Fibroblast of the aortic adventitia (primary cell): Measurements from ENCODE around the gene SEMA4D. TPM values are rescaled to one million over a fixed set of nuclear protein-coding genes. Genes with fewer than 3 reads are reported as not detected.
A peak's percentile ranks its signal among the peaks of the same experiment; 100 is the strongest.

Experiments used
- DNase-seq: peaks from one replicate; pipeline ENCODE4 v3.0.0-alpha.2; 2010; ENCODE audit warnings: low read depth
- H3K4me3 ChIP-seq: 2 replicates; pipeline ENCODE4 v1.5.1; 2011; ENCODE audit warnings: low read depth, mild to moderate bottlenecking, control low read depth, low read length, moderate library complexity
- CTCF ChIP-seq: IDR thresholded peaks from 2 replicates; pipeline ENCODE4 v1.5.1; 2011; ENCODE audit warnings: mild to moderate bottlenecking, low read length, control low read depth, inconsistent platforms; ENCODE audit not compliant: insufficient read depth
- total RNA-seq: library from RNA; depleted of rRNA; stranded (reverse); fragments of >200 nt; gene quantifications from 2 replicates; pipeline ENCODE4 v1.2.3, GENCODE V29; 2012; ENCODE audit warnings: low replicate concordance

SEMA4D gene
- total RNA-seq, 1 donor = 0.36 TPM

- TF ChIP-seq CTCF = no peak
- DNase-seq = no peak
- no peak overlapping the region for H3K4me3 ChIP-seq
Measured at GRCh38 chr9:89411759-89412158, 86.2 kb downstream of the SEMA4D start.

- H3K4me3 ChIP-seq = no peak overlapping the region
- no peak for TF ChIP-seq CTCF
- DNase-seq = no peak
Measured at GRCh38 chr9:89410641-89411350, 87.1 kb downstream of the SEMA4D start.

GRCh38 chr9:89410022-89410421 lies 87.9 kb downstream of the SEMA4D start:
- no peak for DNase-seq
- TF ChIP-seq CTCF = no peak

GRCh38 chr9:89409466-89409865 lies 88.4 kb downstream of the SEMA4D start:
- no peak overlapping the region for H3K4me3 ChIP-seq
- no peak for TF ChIP-seq CTCF

More at GRCh38 chr9:89410022-89410421, 87.9 kb downstream of the SEMA4D start:
- no peak overlapping the region for H3K4me3 ChIP-seq

GRCh38 chr9:89408628-89409101 lies 89.2 kb downstream of the SEMA4D start:
- TF ChIP-seq CTCF = no peak
- no peak overlapping the region for H3K4me3 ChIP-seq
- DNase-seq = no peak

More at GRCh38 chr9:89409466-89409865, 88.4 kb downstream of the SEMA4D start:
- DNase-seq = no peak

- DNase-seq = peak; percentile 6
- TF ChIP-seq CTCF = no peak
Measured at GRCh38 chr9:89407070-89407469, 90.8 kb downstream of the SEMA4D start.

More at GRCh38 chr9:89407070-89407469, 90.8 kb downstream of the SEMA4D start:
- H3K4me3 ChIP-seq = no peak overlapping the region
